Activated T-cell treated with anti-CD3 and anti-CD28 coated beads, Interleukin-2, amount 50 U/mL, for 1 hour (primary cell): ENCODE measurements around the gene SLC23A1.
"Not testable (repeated sequence)": the region's sequence is repeated elsewhere in the genome, so short reads cannot be mapped to it uniquely, and the experiment has no call there.

Source experiments
- DNase-seq: peaks from one replicate; pipeline ENCODE4 v3.0.0-alpha.2; 2020

SLC23A1 gene

DNA sequence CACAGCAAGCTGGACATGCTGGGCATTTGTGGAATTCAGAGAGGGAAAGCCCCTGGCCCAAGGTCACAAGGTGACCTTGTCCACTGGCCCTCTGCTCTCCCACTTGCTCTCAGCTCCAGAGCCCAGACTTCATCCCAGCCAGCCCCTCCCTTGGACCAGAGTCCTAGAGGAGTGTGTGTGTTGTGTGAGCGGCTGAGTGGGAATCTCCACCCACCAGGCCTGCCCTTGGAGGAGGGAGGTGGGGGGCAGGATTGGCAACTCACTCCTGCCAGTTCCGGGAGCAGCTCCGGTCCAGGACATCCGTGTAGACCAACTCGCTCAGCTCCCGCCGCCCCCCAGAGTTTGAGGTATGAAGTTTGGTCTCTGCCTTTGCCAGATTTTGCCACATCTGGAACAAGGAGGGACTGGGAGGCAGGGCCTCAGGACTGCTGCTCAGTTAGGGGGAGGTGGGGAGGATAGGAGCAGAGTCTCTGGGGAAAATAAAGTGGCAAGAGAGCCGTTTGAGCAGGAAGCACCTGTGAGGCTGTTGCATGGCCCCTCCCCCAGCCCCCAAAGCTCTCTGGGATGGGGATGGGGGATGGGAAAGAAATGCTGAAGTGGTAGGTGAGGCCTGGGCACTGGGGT lies 5.2 kb upstream of the SLC23A1 start:
- DNase-seq: no peak

DNA sequence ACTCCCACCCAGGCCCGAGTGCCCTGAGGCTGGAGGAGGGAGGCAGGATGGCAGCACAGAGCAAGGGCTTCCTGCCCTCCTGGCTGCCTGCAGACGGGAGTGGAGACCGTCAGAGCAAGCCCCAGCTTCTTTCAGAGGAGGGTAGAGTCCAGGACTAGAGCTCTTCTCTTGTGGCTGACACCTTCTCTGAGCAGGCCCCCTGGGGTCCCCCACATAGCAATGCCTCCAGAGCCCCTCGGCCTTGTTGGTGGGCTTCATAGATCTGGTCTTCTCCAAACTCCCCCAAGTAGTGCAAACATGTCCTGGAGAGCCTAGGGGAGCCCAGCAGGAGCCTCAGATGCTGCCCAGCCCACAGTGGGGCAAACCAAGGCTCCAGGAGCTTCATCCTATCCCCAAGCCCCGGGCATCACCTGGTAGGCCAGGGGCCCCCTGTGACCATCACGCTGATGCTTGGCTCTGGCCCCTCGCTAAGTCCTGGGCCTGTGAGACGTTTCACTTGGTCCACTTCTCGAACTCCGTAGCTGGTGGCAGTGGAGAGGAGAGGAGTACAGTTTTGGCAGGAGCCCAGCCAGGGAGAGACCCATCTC lies 4.6 kb upstream of the SLC23A1 start:
- DNase-seq: no peak

GRCh38 chr5:139386956-139387355 lies 3.9 kb upstream of the SLC23A1 start:
- not testable (repeated sequence) for DNase-seq

DNA sequence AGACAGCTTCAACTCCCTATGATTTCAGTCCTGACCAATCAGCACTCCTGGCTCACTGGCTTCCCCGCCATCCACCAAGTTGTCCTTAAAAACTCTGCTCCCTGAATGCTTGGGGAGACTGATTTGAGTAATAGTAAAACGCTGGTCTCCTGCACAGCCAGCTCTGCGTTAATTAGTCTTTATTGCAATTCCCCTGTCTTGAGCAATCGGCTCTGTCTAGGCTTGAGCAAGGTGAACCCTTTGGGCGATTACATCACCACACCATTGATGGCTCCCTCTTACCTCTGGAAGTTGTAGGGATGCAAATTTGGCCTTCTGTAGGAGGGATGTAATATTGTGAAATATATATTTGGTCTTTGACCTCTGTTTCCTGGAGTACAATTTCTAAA lies 2.9 kb upstream of the SLC23A1 start:
- DNase-seq: no peak

DNA sequence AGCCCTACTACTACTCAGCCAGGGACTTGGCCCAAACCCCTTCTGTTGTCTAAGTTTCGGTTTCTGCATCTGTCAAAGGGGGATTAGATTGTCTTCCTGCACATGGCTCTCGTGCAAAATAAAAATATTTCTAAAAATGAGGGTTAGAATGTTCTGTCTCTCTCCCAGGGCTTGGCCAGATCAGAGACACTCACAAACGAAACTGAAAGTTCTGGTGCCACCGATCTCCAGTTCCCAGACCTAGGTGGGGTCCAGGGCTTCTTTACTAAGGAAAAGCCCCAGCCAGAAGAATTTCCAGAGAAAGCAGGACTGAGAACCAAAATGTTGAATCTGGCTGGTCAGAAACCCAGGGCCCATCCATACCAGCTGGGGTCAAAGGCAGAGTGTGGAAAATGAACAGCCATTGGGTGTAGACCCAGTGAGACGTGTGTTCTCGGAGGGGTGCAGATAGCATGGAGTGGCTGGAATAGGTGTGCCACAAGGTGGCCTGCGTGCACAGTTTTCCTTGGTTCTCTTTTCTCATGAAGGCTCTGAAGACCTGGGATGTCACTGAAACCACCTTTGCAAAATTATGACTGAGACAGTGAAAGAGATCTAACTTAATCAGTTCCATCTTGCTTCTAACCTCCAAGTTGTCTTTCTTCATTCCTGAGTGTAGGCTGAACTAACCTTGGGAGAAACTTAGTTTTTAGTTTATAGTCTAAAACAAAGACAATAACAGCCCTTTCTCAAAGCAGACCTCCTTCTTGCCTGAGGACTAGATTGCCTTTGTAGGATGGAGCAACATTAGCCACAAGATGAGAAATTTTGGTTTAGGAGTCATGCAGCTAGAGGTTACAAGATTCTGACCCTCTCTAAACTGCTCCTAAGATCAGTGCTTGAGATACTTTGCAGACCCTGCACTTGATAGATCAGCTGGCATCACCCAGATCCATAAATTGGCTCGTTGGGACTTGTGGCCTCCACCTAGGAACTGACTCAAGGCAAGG lies 2.3 kb upstream of the SLC23A1 start:
- peak; percentile 37 for DNase-seq

DNA sequence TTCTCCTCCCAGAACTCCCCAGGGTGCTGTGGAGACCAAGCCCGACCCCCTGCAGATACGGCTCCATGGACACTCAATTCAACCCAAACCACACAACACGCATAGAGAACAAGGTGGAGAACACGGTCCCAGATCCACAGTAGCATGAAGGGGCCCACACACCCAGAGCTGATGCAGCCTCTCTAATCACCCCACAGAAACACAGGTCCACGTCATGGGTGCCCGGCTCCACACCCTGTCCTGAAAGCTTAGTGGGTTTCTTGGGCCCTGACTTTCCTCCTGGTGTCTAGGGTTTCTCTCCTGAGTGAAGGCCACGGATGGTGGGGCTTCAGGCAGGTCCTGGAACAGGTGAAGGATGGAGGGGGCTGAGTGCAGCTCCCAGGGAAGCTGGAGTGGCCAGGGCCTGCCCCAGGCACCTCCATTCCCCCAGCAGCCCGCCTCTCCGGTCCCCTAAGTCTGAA lies 1.5 kb upstream of the SLC23A1 start:
- no peak for DNase-seq

DNA sequence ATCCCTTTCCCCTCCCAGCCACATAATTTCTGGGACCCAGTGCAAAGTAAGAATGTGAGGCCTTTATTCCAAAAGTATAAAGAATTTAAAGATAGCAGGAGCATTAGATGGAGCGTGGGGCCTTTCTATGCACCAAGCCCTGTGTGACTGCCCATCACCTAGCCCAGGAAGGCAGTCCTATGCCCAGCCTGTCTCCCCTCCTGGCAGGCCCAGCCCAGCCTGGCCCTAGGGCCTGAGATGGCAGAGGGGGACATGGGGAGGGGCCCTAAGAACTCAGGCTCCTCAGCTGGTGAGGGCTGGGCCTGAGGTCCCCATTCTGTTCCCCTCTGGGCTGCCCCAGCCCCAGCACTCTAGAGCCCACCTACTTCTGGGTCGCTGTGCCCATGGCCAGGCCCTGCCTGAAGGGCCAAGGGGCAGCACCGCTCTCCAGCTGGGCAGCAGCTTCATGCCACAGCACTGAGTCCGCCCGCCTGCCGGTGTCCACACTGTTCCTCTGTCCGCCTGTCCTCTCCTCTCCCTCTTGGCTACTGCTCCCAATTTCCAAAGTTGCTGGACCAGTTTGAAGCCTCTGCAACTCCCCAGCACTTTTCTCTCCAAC lies 995 bp upstream of the SLC23A1 start:
- DNase-seq: no peak

DNA sequence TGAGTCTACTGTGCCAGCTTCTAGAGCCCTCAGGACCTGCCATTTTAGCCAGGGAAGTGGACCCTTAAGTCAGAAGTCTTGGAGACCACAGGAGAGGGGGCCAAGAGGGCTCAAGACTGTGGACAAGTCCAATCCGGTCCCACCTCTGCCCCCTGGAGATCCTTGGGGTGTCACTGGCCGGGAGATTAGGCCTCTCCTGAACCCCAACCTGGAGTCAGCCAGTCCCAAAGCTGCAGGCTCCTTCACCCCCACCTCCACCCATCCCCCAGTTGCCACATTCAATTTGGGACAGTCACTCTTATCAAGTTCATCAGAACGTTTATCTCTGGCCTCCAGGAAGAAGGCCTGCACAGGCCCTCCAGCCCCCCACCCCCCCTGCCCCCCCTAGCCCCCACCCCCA lies 290 bp downstream of the SLC23A1 start:
- no peak for DNase-seq

DNA sequence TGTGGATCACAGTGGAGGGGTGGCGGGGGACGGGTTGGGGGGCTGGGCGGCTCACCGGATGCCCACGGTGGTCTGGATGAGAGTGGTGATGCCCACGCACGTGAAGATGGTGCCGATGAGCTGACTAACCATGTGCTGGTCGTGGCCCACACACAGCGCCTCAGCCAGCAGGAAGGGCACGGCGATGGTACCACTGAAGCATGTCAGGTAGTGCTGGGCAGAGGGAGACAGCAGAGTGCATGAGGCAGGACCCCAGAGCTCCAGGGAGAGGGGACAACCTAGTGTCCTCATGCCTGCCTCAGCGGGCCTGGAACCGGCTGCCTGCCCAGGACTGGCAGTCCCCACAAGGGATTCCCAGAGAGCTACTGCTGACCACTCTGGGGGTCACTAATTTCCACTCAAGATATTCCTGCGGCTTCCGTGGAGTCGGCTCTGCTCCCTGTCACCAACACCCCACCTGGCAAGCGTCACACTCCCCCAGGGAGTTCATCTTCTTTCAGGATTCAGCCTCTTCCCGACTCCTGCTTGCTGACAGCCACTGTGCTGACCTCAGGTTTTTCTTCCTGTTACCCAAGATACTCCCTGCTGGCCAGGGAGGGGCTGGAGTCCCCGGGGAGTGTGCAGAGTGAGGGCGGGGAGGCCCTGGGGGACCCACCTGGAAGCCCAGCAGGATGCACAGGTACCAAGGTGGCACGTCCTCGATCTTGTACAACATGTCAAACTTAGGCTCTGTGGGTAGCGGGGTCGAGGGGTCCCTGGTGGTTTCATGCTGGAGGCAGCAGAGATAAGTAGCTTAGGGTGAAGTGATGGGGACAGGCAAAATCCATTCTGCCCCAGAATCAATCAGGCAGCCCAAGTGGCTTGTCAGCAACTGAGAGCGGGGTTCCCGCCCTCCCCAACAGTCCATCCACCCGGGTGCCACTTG lies 998 bp downstream of the SLC23A1 start:
- DNase-seq: no peak

DNA sequence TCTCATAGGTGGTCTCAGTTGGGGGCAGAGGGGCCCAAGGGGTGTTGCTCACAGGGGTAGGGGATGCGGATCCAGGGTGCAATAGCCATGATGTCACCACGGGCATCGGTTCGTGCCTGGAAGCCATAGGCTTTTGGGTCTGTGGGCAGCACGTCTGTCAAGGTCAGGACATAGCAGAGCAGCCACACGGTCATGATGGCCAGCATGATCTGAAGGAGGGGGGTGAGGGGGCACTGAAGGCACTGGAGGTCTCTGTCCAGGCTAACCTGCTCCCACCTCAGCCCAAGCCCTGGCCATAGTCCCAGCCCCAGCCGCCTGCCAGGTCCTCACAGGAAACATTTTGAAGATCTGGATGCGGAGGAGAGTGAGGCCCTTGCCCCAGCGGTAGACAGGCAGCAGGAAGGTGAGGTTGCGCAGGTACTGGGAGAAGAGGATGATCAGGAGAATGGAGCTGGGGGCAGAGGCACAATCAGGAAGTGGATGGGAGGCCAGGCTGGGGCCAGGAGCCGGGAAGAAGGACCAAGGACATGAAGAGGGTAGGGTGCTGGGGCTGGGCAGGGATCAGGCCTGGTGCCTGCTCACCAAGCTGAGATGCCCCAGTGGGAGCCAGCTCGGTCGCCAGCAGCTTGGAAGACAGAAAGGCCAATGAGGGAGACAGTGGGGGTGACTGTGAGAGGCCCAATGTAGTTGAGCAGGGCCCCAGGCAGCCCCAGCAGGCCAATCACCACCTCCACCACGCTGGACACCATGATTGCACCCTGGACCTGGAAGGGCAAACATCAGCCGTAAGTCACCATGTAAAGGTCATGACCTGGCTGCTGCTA lies 3.3 kb downstream of the SLC23A1 start:
- no peak for DNase-seq

DNA sequence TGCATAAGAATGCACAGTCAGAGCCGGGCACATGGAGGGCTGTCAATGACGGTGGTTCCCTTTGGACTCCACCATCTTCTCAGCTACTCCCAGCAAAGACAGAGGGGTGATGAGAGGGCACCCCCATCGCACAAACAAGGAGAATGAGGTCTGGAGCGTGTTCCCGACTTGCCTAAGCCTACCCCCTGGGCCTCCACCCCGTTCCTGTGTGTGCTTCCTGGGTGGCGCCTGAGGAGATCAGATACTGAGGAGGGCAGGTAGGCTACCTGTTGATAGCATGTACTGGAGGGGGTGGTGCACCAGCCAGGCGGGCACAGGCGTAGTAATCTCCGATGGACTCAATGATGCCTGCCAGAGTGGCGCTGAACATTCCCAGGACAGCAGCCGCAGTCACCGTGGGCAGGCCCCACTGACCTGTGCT lies 4.1 kb downstream of the SLC23A1 start:
- DNase-seq: no peak

- no peak for DNase-seq
These were observed 4.8 kb downstream of the SLC23A1 start for GRCh38 chr5:139378101-139378825.

DNA sequence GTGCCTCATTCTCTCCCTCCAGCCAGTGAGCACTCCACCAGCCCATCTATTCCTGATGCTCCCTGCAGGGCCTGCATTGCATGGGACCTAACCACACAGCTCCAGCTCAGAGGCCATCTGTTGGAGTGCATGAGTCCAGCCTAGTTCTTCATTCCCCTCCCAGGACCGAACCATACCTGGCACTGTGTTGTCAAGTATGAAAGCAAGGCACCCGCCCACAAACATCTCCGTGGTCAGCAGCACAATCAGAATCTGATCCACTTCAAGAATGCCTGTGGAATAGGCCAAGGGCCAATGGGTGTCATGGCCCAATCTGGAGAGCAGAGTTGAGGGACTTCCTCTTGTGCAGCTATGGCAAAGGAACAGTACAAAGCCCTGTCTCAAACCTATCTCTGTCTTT lies 5.9 kb downstream of the SLC23A1 start:
- no peak for DNase-seq

DNA sequence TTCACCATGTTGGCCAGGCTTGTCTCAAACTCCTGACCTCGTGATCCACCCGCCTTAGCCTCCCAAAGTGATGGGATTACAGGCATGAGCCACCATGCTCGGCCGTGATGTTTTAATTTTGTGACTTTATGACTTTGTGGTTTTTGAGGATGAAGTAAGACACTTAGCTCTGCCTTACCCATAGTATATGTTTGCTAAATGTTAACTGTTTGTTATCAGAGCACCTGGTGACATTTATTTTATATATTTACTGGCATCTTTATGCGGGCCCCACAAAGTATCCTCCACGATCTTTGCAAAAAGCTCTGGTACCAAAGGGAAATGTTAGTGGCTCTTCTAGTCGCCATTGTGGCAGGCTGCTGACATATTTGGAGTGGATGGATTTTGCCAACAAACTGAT lies 6.7 kb downstream of the SLC23A1 start:
- no peak for DNase-seq

GRCh38 chr5:139374909-139375308 lies 8.2 kb downstream of the SLC23A1 start:
- no peak for DNase-seq

DNA sequence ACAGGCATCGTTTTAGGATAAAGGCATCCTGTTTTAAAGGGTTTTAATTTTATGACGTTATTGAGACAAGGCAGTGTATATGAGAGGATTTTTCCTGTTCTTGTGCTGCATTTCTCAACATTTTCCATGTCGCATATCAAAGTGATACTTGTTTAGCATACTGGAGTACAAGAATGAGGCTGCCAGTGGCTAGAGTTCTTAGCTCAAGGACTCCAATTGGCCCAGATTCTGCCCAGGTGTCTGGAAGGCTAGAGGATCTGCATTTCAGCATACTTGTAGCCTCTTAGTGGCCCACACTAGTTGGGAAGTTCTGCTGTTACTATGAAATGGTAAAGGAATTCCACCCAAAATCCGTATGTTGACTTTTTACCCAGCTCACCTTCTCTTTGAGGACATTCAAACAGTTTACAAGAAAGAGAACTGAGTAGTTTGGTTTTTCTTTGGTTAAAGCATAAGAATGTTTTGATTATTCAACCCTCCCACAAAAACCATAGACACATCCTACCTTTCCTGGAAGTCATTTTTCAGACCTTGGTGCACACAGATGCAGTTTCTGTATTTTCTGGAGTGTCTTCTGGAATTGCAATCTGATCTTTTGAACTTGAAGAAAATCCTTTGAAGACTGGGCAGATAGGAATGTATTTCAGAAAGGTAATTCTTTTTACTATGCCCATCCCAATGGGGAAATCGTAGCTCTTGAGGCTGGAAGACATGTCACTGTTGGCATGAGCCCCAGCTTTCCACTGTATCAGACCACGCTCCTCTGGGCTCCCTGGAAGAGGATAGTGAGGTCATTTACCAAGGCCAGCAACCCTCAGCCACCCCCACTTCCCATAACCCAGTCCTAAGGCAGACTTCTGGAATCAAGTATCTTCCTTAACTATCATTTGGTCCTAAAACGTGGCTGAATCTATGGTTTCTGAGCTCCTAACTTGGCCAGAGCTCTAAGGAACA lies 11.3 kb downstream of the SLC23A1 start:
- DNase-seq: no peak

- no peak for DNase-seq
These were observed 13.9 kb downstream of the SLC23A1 start for GRCh38 chr5:139369181-139369580.

- DNase-seq: no peak
These were observed 14.5 kb downstream of the SLC23A1 start for GRCh38 chr5:139368613-139369012.

GRCh38 chr5:139364466-139364865 lies 18.6 kb downstream of the SLC23A1 start:
- no peak for DNase-seq
